Fibroblast of skin of left quadriceps (primary cell): ENCODE measurements around the gene IFNAR1.

Experiments
- DNase-seq, 2 experiments: peaks; one replicate each; pipeline ENCODE4 v3.0.0-alpha.2; 2013; ENCODE audit warnings: low read depth in 2 of 2

IFNAR1 gene

DNA sequence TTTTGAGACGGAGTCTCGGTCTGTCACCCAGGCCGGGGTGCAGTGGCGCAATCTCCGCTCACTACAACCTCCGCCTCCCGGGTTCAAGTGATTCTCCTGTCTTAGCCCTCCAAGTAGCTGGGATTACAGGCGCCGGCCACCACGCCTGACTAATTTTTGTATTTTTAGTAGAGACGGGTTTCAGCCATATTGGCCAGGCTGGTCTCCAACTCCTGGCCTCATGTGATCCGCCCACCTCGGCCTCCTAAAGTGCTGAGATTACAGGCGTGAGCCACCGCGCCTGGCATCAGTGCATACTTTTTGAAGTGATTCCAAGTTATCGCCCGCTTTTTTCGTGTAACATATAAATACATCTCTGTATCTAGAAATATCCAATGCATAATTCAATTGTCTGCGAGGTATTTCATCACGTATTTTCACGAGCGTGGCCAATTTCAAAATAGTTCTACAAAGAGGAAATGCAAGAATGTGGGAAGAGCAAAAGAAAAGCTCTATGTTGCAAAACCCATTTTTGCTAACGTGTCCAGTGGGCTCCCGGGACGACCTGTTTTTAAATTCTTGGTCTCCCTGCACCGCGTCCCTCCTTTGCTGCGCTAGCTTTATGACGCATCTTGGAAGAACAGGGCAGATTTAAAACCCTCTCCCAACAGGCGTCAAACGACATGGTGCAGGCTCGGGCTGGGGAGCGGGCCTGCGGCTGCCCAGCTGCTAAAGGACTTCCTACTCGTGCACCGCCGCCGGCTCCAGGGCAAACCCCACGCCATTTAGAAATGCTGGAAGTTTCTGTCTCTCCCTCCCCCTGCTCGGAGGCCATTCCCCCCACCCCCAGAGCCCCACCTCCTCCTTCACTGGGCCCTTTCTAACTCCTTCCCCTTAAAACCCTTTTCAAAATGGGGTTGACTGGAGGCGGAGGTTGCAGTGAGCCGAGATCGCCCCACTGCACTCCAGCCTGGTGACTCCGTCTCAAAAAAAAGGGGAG lies 77.5 kb downstream of the IFNAR1 start:
- DNase-seq, result peak; percentile 58

DNA sequence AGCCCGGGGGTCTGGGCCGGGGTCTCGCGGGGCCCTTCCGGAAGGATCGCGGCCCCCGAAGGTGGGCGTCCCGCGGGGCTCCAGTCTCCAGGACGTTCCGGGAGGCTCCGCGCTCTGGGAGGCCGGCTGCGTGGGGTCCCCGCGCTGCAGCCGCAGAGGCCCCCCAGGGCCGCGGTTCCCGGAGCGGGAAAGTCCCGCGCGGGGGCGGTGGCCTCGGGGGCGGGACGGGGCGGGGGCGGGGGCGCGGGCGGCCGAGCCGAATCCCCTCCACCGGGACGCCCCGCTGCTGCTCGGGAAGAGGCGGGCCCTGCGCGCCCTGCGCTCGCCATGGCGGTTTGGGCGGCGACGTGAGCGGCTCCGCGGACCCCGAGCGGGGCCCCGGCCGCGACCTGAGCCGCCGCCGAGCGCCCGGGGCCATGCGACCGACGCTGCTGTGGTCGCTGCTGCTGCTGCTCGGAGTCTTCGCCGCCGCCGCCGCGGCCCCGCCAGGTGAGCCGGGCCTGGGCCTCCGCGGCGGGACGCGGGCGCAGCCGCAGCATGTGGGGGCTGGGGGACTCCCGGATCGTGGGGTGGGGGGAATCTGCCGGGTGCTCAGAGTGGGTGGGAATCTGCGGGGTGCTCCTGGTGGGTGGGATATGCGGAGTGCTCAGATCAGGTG lies 78.5 kb downstream of the IFNAR1 start, which contains the start of gene IFNGR2:
IFNGR2 (plus strand) TSS at position 286 of the 658 bp plus-strand sequence; CDS start at position 417, 131 bp downstream.
- no peak for DNase-seq

DNA sequence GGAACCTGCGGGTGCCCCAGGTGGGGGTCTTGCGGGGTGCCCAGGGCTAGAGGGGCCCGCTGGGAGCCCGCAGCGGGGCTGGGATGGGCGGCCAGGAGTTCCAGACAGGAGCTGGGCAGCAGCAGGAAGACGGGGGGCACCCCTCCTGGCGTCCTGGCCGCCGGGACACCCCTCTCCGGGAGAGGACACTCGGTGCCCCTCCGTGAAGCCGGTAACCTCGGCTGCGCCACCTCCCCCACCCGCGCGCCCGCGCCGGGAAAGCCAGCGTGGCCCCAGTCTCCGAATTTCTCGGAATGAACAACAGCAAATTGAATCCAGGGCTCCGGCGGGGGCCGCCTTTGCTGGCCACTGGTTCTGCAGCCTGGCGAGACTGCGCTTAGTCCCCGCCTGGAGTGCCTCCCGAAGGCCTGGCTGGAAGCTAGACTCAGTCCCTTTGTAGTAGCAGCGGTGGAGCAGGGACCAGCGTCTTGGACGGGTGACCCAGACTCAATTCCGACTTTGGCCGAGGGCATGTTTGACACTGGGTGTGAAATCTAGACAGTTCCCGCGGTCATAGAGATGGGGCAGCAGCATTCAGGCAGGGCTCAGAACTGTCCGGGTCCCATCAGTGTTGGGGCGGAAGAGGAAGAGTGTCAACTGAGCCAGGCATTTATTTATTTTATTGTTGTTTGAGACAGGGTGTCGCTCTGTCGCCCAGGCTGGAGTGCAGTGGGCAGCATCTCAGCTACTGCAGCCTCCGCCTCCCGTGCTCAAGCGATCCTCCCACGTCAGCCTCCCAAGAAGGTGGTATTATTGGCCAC lies 79.2 kb downstream of the IFNAR1 start:
- DNase-seq, result no peak

DNA sequence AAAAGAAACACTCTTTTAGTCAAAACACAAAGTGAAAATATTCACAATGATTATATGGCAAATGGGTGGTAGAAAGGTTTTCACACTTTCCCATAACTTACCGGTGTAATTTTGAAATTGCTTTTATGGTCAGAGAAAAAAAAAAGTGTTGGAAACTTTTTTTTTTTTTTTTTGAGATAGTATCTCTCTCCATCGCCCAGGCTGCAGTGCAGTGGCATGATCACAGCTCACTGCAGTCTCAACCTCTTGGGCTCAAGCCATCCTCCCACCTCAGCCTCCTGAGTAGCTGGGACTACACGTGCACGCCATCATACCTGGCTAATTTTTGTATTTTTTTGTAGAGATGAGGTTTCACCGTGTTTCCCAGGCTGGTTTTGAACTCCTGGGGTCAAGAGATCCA lies 81.7 kb downstream of the IFNAR1 start:
- no peak for DNase-seq
